HG03064 (cell line): ENCODE measurements around the gene PKP1.
"Not testable (repeated sequence)": the region's sequence is repeated elsewhere in the genome, so short reads cannot be mapped to it uniquely, and the experiment has no call there.

Experiments
- ATAC-seq: cut with Tn5 transposase; IDR thresholded peaks from one replicate; pipeline ENCODE4 v1.9.1; 2021; ENCODE audit warnings: low read depth; ENCODE audit not compliant: unreplicated experiment

Gene PKP1

GRCh38 chr1:201282931-201283829 is at the start of gene PKP1:
Gene PKP1, plus strand, starts transcription at chr1:201283506. Its CDS starts 197 bp downstream, at chr1:201283703.
- ATAC-seq: no peak

GRCh38 chr1:201239646-201240045 is 43.7 kb upstream of the PKP1 start:
- ATAC-seq: not testable (repeated sequence)

- ATAC-seq: no peak
Observed at GRCh38 chr1:201240171-201240570, 43.1 kb upstream of the PKP1 start.

GRCh38 chr1:201241736-201242135 is 41.6 kb upstream of the PKP1 start:
- no peak for ATAC-seq

GRCh38 chr1:201245082-201245481 is 38.2 kb upstream of the PKP1 start:
- ATAC-seq: no peak

- no peak for ATAC-seq
Observed at GRCh38 chr1:201248721-201249559, 34.4 kb upstream of the PKP1 start.

- ATAC-seq: no peak
Observed at GRCh38 chr1:201250326-201251011, 32.8 kb upstream of the PKP1 start.

- ATAC-seq: no peak
Observed at GRCh38 chr1:201251411-201251810, 31.9 kb upstream of the PKP1 start.

GRCh38 chr1:201251851-201252430 is 31.4 kb upstream of the PKP1 start:
- no peak for ATAC-seq

GRCh38 chr1:201252944-201253371 is 30.3 kb upstream of the PKP1 start:
- ATAC-seq: no peak

- no peak for ATAC-seq
Observed at GRCh38 chr1:201253411-201253810, 29.9 kb upstream of the PKP1 start.

GRCh38 chr1:201253906-201254624 is 29.2 kb upstream of the PKP1 start:
- no peak for ATAC-seq

- no peak for ATAC-seq
Observed at GRCh38 chr1:201254625-201255478, 28.5 kb upstream of the PKP1 start.

GRCh38 chr1:201255479-201256362 is 27.6 kb upstream of the PKP1 start:
- ATAC-seq: no peak

GRCh38 chr1:201258132-201258531 is 25.2 kb upstream of the PKP1 start:
- ATAC-seq: not testable (repeated sequence)

- no peak for ATAC-seq
Observed at GRCh38 chr1:201258763-201259230, 24.5 kb upstream of the PKP1 start.

GRCh38 chr1:201259476-201260235 is 23.6 kb upstream of the PKP1 start:
- no peak for ATAC-seq
